ENCODE results near the gene ERI3.

ERI3 gene

GRCh38 chr1:44347280-44347679 lies 7.8 kb downstream of the ERI3 start:
- DNase-seq: peak; percentile 39

- DNase-seq: no peak
Observed at GRCh38 chr1:44346878-44347277, 8.2 kb downstream of the ERI3 start.

- no peak for DNase-seq
Observed at GRCh38 chr1:44346184-44346583, 8.9 kb downstream of the ERI3 start.

- no peak for DNase-seq
Observed at GRCh38 chr1:44345187-44345775, 9.8 kb downstream of the ERI3 start.

- DNase-seq: no peak
Observed at GRCh38 chr1:44339731-44340130, 15.3 kb downstream of the ERI3 start.

GRCh38 chr1:44338136-44338535 lies 16.9 kb downstream of the ERI3 start:
- DNase-seq: no peak

- no peak for DNase-seq
Observed at GRCh38 chr1:44336668-44337067, 18.4 kb downstream of the ERI3 start.

- DNase-seq: no peak
Observed at GRCh38 chr1:44334968-44335367, 20.1 kb downstream of the ERI3 start.

- no peak for DNase-seq
Observed at GRCh38 chr1:44333376-44333775, 21.7 kb downstream of the ERI3 start.

- DNase-seq: no peak
Observed at GRCh38 chr1:44332505-44332904, 22.6 kb downstream of the ERI3 start.

GRCh38 chr1:44330935-44331334 lies 24.1 kb downstream of the ERI3 start:
- DNase-seq: no peak

- no peak for DNase-seq
Observed at GRCh38 chr1:44328671-44329416, 26.2 kb downstream of the ERI3 start.

- peak; percentile 100 for DNase-seq
Observed at GRCh38 chr1:44327679-44328491, 27.2 kb downstream of the ERI3 start.

GRCh38 chr1:44326821-44327465 lies 28.1 kb downstream of the ERI3 start:
- no peak for DNase-seq

GRCh38 chr1:44326024-44326701 lies 28.9 kb downstream of the ERI3 start:
- DNase-seq: no peak

- no peak for DNase-seq
Observed at GRCh38 chr1:44323947-44324346, 31.1 kb downstream of the ERI3 start.

GRCh38 chr1:44322367-44322766 lies 32.7 kb downstream of the ERI3 start:
- no peak for DNase-seq

GRCh38 chr1:44321466-44321865 lies 33.6 kb downstream of the ERI3 start:
- no peak for DNase-seq

GRCh38 chr1:44318097-44319088 lies 36.7 kb downstream of the ERI3 start:
- DNase-seq: peak; percentile 51

GRCh38 chr1:44316231-44316759 lies 38.8 kb downstream of the ERI3 start:
- DNase-seq: no peak

- DNase-seq: no peak
Observed at GRCh38 chr1:44315521-44315920, 39.5 kb downstream of the ERI3 start.

Data from HCEC 1CT (cell line).